ENCODE measurements around the gene EVA1A.

The EVA1A gene

DNA sequence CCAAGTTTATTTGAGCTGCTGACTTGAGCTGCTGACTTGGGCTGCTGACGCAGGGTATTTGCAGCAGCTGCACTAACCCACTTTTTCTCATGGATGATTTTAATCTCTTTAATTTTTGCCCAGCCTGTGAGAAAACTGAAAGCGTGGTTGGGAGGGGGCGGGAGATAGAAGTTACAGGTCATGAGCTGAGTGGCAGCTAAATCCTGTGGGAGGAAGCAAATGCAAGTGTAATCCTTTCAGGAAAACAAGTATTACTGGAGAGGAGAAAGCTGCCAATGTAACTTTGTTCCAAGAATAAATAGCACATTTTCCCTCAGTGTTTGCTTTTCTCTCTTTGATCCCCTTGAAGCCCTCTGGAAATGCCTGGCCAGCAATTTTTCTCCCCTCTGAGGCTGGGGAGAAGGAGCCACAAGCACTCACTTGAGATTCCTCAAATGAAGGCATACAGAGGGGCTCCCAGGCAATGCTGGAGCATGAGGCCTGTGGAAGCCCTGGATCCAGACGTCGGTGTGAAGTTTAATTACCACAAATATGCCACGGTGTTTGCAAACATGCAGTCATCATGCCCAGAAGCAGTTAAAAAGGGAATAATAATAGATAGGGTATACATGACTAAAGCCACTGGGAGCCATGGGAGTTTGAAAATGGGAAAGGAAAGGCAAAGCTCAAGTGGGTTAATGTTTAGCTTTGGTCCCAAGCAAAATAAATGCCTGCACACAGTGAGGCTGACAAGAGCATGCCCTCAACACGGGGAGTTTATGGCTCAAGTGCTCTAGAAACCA lies 10.4 kb upstream of the EVA1A start:
- no peaks in the 10 kb centered on the region for H3K79me2 ChIP-seq (ENCODE audit: insufficient read depth, low read length)
- peaks cover 14% of the 10 kb centered on the region for H3K4me1 ChIP-seq (ENCODE audit: insufficient read depth, low read length, poor library complexity, severe bottlenecking)
- no peaks in the 10 kb centered on the region for H3F3A ChIP-seq (ENCODE audit: low read depth)
- H3K4me2 ChIP-seq (ENCODE audit: low read depth, low read length, poor library complexity, severe bottlenecking), result no peak overlapping the region
- no peaks in the 10 kb centered on the region for H4K20me1 ChIP-seq (ENCODE audit: insufficient read depth, low read length, poor library complexity, severe bottlenecking)
- no peaks in the 10 kb centered on the region for H3K9me2 ChIP-seq (replicated peaks; ENCODE audit: low read depth, low read length)
- TF ChIP-seq EZH2phosphoT487 (IDR thresholded peaks at IDR 0.05; ENCODE audit: borderline replicate concordance) (no peak), CTCF (conservative IDR thresholded peaks at IDR 0.05; ENCODE audit: low read length) (no peak)
- H3K9ac ChIP-seq (ENCODE audit: low read depth, low read length, poor library complexity, severe bottlenecking), result no peak overlapping the region
- H3K27me3 ChIP-seq (ENCODE audit: insufficient read depth, low read length, poor library complexity, severe bottlenecking), result no peaks in the 10 kb centered on the region
- no peaks in the 10 kb centered on the region for H3K9me3 ChIP-seq (ENCODE audit: insufficient read depth, low read depth, low read length)
- no peak overlapping the region for H3K4me3 ChIP-seq (ENCODE audit: low read length, poor library complexity, severe bottlenecking)
- no peaks in the 10 kb centered on the region for H3K36me3 ChIP-seq (ENCODE audit: insufficient read depth, low read length)
- H2AFZ ChIP-seq (ENCODE audit: low read length), result no peak overlapping the region

- H3K4me3 ChIP-seq (ENCODE audit: low read length, poor library complexity, severe bottlenecking), result no peak overlapping the region
- H4K20me1 ChIP-seq (ENCODE audit: insufficient read depth, low read length, poor library complexity, severe bottlenecking), result no peaks in the 10 kb centered on the region
- H3K9ac ChIP-seq (ENCODE audit: low read depth, low read length, poor library complexity, severe bottlenecking), result no peak overlapping the region
- H3K27me3 ChIP-seq (ENCODE audit: insufficient read depth, low read length, poor library complexity, severe bottlenecking), result no peaks in the 10 kb centered on the region
- no peaks in the 10 kb centered on the region for H3K36me3 ChIP-seq (ENCODE audit: insufficient read depth, low read length)
- no peaks in the 10 kb centered on the region for H3K9me2 ChIP-seq (replicated peaks; ENCODE audit: low read depth, low read length)
- peaks cover 23% of the 10 kb centered on the region for H3K4me1 ChIP-seq (ENCODE audit: insufficient read depth, low read length, poor library complexity, severe bottlenecking)
- H3K4me2 ChIP-seq (ENCODE audit: low read depth, low read length, poor library complexity, severe bottlenecking), result no peak overlapping the region
- no peaks in the 10 kb centered on the region for H3K79me2 ChIP-seq (ENCODE audit: insufficient read depth, low read length)
- no peak for TF ChIP-seq EZH2phosphoT487 (IDR thresholded peaks at IDR 0.05; ENCODE audit: borderline replicate concordance)
- H3K9me3 ChIP-seq (ENCODE audit: insufficient read depth, low read depth, low read length), result no peaks in the 10 kb centered on the region
- H3F3A ChIP-seq (ENCODE audit: low read depth), result no peaks in the 10 kb centered on the region
- H2AFZ ChIP-seq (ENCODE audit: low read length), result no peak overlapping the region
Measured at GRCh38 chr2:75570024-75570947, 9.5 kb upstream of the EVA1A start.

DNA sequence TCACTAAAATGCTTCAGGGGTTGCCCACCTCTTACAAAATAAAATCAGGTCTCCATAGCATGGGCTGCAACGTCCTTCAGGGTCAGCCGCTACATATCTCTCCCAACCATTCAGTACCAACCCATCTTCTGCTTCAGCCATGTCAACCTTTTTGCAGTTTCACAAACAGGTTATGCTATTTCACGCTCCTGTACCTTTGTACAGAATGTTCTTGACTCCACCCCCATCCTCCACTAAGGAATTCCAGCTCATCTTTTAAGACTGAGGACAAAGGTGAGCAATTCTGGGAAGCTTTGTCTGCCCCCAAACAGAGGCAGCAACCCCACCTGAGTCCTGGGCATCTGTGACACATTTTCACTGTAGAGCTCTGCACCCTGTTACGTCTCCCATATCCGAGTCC lies 8.8 kb upstream of the EVA1A start:
- H3K9me2 ChIP-seq (replicated peaks; ENCODE audit: low read depth, low read length), result no peaks in the 10 kb centered on the region
- H3K79me2 ChIP-seq (ENCODE audit: insufficient read depth, low read length), result no peaks in the 10 kb centered on the region
- H2AFZ ChIP-seq (ENCODE audit: low read length), result no peak overlapping the region
- no peaks in the 10 kb centered on the region for H3F3A ChIP-seq (ENCODE audit: low read depth)
- no peaks in the 10 kb centered on the region for H3K36me3 ChIP-seq (ENCODE audit: insufficient read depth, low read length)
- H3K27me3 ChIP-seq (ENCODE audit: insufficient read depth, low read length, poor library complexity, severe bottlenecking), result no peaks in the 10 kb centered on the region
- H3K4me2 ChIP-seq (ENCODE audit: low read depth, low read length, poor library complexity, severe bottlenecking), result no peak overlapping the region
- H3K9ac ChIP-seq (ENCODE audit: low read depth, low read length, poor library complexity, severe bottlenecking), result no peak overlapping the region
- no peaks in the 10 kb centered on the region for H4K20me1 ChIP-seq (ENCODE audit: insufficient read depth, low read length, poor library complexity, severe bottlenecking)
- no peak overlapping the region for H3K4me3 ChIP-seq (ENCODE audit: low read length, poor library complexity, severe bottlenecking)
- TF ChIP-seq EZH2phosphoT487 (IDR thresholded peaks at IDR 0.05; ENCODE audit: borderline replicate concordance), result no peak
- no peak for TF ChIP-seq CTCF (conservative IDR thresholded peaks at IDR 0.05; ENCODE audit: low read length)
- H3K4me1 ChIP-seq (ENCODE audit: insufficient read depth, low read length, poor library complexity, severe bottlenecking), result peaks cover 30% of the 10 kb centered on the region
- H3K9me3 ChIP-seq (ENCODE audit: insufficient read depth, low read depth, low read length), result no peaks in the 10 kb centered on the region
